ENCODE data around the gene GAK. TPM values are rescaled to one million over a fixed set of nuclear protein-coding genes. Genes with fewer than 3 reads are reported as not detected.

GAK gene
- total RNA-seq, 1 donor from 2014 or later: 130 TPM

DNA sequence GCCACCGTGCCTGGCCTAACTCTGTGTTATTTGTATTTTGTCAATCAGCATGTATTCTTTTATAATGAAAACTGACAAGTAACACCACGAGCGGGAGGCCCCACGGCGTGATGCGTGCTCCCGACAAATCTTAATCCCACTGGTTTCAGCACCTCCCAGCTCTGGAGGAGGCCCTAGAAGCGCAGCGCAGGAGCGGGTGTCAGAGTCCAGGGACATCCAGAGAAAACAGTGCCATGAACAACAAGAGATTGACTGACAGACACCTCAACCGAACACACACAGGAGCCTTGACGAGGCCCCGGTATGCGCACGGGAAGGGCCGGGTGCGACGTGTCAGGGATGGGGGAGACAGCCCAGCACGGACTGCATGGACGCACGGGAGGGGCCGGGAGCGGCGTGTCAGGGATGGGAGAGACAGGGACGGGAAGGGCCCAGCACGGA is 23.0 kb downstream of the GAK start:
- TF ChIP-seq, protein P1, sequence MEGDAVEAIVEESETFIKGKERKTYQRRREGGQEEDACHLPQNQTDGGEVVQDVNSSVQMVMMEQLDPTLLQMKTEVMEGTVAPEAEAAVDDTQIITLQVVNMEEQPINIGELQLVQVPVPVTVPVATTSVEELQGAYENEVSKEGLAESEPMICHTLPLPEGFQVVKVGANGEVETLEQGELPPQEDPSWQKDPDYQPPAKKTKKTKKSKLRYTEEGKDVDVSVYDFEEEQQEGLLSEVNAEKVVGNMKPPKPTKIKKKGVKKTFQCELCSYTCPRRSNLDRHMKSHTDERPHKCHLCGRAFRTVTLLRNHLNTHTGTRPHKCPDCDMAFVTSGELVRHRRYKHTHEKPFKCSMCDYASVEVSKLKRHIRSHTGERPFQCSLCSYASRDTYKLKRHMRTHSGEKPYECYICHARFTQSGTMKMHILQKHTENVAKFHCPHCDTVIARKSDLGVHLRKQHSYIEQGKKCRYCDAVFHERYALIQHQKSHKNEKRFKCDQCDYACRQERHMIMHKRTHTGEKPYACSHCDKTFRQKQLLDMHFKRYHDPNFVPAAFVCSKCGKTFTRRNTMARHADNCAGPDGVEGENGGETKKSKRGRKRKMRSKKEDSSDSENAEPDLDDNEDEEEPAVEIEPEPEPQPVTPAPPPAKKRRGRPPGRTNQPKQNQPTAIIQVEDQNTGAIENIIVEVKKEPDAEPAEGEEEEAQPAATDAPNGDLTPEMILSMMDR (IDR thresholded peaks at IDR 0.05): no peak
- Histone ChIP-seq H3K4me1 (peaks cover 25% of the 10 kb centered on the region), H3K27me3 (ENCODE audit: low read depth) (no peaks in the 10 kb centered on the region), H3K27ac (no peak overlapping the region), H3K4me3 (no peak overlapping the region), H3K9me3 (no peaks in the 10 kb centered on the region), H3K36me3 (peaks cover 58% of the 10 kb centered on the region)
- intact Hi-C loops (cut with DNase I): no loop called here
- ATAC-seq (no peak), DNase-seq (no peak)

DNA sequence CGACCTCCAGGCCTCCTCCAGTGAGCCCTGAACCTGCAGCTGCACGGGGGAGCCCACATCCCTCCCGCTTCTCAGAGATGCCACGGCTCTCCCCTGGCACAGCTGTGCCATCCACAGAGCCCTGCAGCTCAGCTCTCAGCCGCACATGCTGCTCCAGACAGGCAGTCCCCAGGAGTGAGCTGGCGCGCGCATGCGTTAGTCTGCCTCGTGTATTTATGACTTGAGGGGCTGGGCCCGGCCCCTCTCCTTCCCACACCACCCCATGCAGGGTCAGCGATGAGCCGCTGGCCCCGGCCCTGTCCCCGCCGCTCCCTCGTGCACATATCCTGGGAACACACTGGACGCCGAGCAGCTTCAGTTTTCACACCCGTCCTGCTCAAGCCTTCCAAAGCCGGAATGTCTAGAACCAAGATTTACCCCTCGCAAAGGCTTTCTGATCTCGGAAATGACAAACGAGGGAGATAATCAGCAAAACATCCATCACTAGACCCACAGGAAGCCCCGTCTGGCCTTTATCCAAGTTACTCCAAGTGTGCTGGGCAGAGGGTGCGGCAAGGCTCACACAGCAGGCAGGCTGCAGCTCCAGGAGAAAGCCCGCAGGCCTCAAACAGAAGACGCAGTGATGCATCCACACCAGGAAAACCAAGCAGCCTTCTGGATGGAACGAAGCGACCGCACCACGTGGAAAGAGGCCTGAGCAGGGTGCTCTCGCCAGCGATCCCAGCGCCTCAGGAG is 24.3 kb downstream of the GAK start:
- Histone ChIP-seq H3K4me3 (no peak overlapping the region), H3K27me3 (ENCODE audit: low read depth) (no peaks in the 10 kb centered on the region), H3K36me3 (peaks cover 64% of the 10 kb centered on the region), H3K4me1 (peaks cover 19% of the 10 kb centered on the region), H3K9me3 (no peaks in the 10 kb centered on the region), H3K27ac (peak overlapping the region; percentile 58)
- ATAC-seq (no peak), DNase-seq (no peak)
- intact Hi-C loops (cut with DNase I): no loop called here
- TF ChIP-seq, protein P1 (IDR thresholded peaks at IDR 0.05): no peak

DNA sequence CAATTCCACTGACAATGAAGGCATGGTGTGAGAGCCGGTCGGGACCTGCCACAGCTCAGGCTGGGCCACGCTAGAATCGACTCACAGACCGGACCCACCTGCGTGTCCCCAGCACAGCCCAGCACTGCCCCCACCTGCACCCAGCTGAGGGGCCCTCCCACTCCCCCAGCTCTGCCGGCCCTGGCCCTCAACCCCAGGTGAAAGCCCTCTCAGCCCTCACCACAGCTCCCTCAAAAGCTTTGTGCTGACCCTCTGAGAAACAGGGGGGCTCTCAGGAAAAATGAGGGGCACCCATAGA is 25.1 kb downstream of the GAK start:
- TF ChIP-seq, protein P1 (IDR thresholded peaks at IDR 0.05): no peak
- Histone ChIP-seq H3K36me3 (peaks cover 64% of the 10 kb centered on the region), H3K27me3 (ENCODE audit: low read depth) (no peaks in the 10 kb centered on the region), H3K4me3 (no peak overlapping the region), H3K9me3 (no peaks in the 10 kb centered on the region), H3K4me1 (peaks cover 18% of the 10 kb centered on the region), H3K27ac (peak overlapping the region; percentile 58)
- intact Hi-C loops (cut with DNase I): no loop called here
- no peak for DNase-seq
- ATAC-seq: no peak

DNA sequence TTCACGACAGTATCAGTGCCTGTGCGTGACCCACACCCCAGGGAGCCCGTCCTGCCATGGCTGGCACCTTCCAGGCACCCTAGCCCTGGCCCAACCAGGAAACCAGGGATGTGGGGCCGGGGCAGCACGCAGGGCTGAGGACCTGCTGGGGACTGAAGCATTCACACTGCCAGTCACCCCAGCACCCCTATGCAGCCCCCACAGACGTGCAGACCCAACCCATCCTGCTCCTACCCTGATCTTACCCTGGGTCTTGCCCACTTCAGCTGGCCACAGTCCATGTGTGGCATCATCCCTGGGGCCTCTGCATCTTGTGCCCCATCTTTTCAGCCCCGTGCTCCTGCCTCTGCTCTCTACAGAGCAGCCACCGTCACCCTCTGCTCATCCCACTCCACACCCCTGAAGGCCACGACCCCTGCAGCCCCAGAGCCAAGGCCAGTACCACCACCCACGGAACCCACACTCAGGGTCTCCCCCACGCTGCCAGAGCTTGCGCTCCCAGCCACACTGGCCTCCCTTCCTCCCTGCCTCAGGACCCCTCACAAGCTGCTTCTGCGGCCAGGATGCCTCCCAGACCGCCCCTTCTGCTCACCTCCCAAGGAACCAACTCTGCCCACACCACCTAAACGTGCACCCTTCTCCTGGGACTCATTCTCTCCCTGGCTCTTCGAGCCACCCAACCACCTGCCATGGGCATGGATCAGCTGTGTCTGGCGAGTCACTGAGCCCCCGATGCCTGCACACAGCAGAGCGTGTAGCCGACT is 25.6 kb downstream of the GAK start:
- H3K9me3 ChIP-seq: no peaks in the 10 kb centered on the region
- peaks cover 59% of the 10 kb centered on the region for H3K36me3 ChIP-seq
- ATAC-seq (no peak), DNase-seq (no peak)
- no peak overlapping the region for H3K4me3 ChIP-seq
- intact Hi-C loops (cut with DNase I): no loop called here
- no peaks in the 10 kb centered on the region for H3K27me3 ChIP-seq (ENCODE audit: low read depth)
- no peak overlapping the region for H3K27ac ChIP-seq
- TF ChIP-seq, protein P1 (IDR thresholded peaks at IDR 0.05): no peak
- H3K4me1 ChIP-seq: peaks cover 13% of the 10 kb centered on the region

DNA sequence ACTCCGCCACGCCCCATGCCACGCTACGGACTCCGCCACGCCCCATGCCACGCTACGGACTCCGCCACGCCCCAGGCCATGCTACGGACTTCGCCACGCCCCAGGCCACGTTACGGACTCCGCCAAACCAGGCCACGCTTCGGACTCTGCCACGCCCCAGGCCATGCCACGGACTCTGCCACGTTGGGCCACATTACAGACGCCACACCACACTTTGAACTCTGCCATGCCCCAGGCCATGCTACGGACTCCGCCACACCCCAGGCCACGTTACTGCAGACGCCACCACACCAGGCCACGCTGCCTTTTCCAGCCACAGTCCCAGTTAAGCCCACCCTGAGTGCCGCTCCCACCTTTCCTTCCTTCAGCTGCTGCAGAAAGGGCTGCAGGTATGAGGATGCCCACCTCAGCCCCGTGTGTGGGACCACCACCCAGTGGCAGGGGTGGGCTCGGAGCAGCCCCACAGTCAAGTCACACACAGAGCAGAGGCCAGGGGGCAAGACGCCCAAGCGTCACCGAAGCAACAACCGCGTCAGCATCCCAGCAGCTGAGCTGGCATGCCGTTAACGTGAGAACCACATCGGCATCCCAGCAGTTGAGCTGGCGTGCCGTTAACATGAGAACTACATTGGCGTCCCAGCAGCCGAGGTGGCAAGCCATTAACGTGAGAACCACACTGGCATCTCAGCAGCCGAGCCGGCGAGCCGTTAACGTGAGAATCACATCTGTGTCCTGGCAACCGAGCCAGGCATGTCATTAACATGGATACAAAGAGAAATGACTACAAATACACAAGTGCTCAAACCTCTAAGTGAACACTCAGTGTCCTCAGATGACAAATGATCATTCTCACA is 26.4 kb downstream of the GAK start:
- no peak for DNase-seq
- TF ChIP-seq, protein P1 (IDR thresholded peaks at IDR 0.05): no peak
- no peak for ATAC-seq
- intact Hi-C loops (cut with DNase I): no loop called here
- Histone ChIP-seq H3K4me3 (no peak overlapping the region), H3K4me1 (peaks cover 9% of the 10 kb centered on the region), H3K27me3 (ENCODE audit: low read depth) (no peaks in the 10 kb centered on the region), H3K36me3 (peaks cover 59% of the 10 kb centered on the region), H3K27ac (no peak overlapping the region), H3K9me3 (no peaks in the 10 kb centered on the region)

Data from lower lobe of right lung (tissue), 2 donors.